GM19025 (cell line): ENCODE results near the gene CACNA1G.

ENCODE experiments used
- ATAC-seq: cut with Tn5 transposase; IDR thresholded peaks from one replicate; pipeline ENCODE4 v1.9.1; 2021; ENCODE audit warnings: mild to moderate bottlenecking, low read depth, moderate library complexity; ENCODE audit not compliant: unreplicated experiment

Gene CACNA1G

GRCh38 chr17:50585346-50585745 is 24.8 kb downstream of the CACNA1G start:
- ATAC-seq: no peak

- ATAC-seq: no peak
These were observed 25.4 kb downstream of the CACNA1G start for GRCh38 chr17:50585891-50586290.

- ATAC-seq: no peak
These were observed 26.1 kb downstream of the CACNA1G start for GRCh38 chr17:50586421-50587247.

GRCh38 chr17:50587571-50587970 is 27.1 kb downstream of the CACNA1G start:
- ATAC-seq: no peak

GRCh38 chr17:50588391-50589049 is 28.0 kb downstream of the CACNA1G start:
- no peak for ATAC-seq

GRCh38 chr17:50589095-50589705 is 28.7 kb downstream of the CACNA1G start:
- no peak for ATAC-seq

GRCh38 chr17:50590946-50591737 is 30.6 kb downstream of the CACNA1G start:
- ATAC-seq: no peak

GRCh38 chr17:50593321-50593720 is 32.8 kb downstream of the CACNA1G start:
- ATAC-seq: no peak

- no peak for ATAC-seq
These were observed 33.8 kb downstream of the CACNA1G start for GRCh38 chr17:50594128-50594823.

GRCh38 chr17:50594892-50595291 is 34.4 kb downstream of the CACNA1G start:
- ATAC-seq: no peak

GRCh38 chr17:50596191-50597037 is 35.9 kb downstream of the CACNA1G start:
- ATAC-seq: no peak

GRCh38 chr17:50598487-50598886 is 38.0 kb downstream of the CACNA1G start:
- no peak for ATAC-seq

GRCh38 chr17:50599606-50600005 is 39.1 kb downstream of the CACNA1G start:
- ATAC-seq: no peak

- no peak for ATAC-seq
These were observed 41.4 kb downstream of the CACNA1G start for GRCh38 chr17:50601823-50602375.

GRCh38 chr17:50602836-50603235 is 42.3 kb downstream of the CACNA1G start:
- no peak for ATAC-seq

- ATAC-seq: no peak
These were observed 42.8 kb downstream of the CACNA1G start for GRCh38 chr17:50603340-50603739.

- no peak for ATAC-seq
These were observed 44.0 kb downstream of the CACNA1G start for GRCh38 chr17:50604513-50604912.

GRCh38 chr17:50605429-50605828 is 44.9 kb downstream of the CACNA1G start:
- no peak for ATAC-seq
